GM12878 (cell line): ENCODE results near the gene ALOXE3. TPM values are rescaled to one million over a fixed set of nuclear protein-coding genes. Genes with fewer than 3 reads are reported as not detected.

ENCODE experiments used
- CBFB ChIP-seq: IDR thresholded peaks from 2 replicates; pipeline ENCODE4 v1.6.1; 2016; ENCODE audit warnings: antibody characterized with exemption, low read depth
- CHD2 ChIP-seq: IDR thresholded peaks from 2 replicates; pipeline ENCODE4 v1.6.1; 2011; ENCODE audit warnings: low read depth, low read length, improper control_type of control experiment, borderline replicate concordance
- CREB1 ChIP-seq: IDR thresholded peaks from 2 replicates; pipeline ENCODE4 v1.6.1; 2012; ENCODE audit warnings: low read depth, mild to moderate bottlenecking, inconsistent platforms
- GATAD2B ChIP-seq: fragments of 450-650 bp; conservative IDR thresholded peaks from 2 replicates; pipeline ENCODE4 v1.6.1; 2017; ENCODE audit warnings: low read depth, mild to moderate bottlenecking, moderate library complexity
- IKZF2 ChIP-seq, 2 experiments: fragments of 450-650 bp; IDR thresholded peaks; 2 replicates each; pipeline ENCODE4 v1.6.1; 2017; ENCODE audit warnings: mild to moderate bottlenecking in 2 of 2, moderate library complexity in 2 of 2
- KLF5 ChIP-seq: fragments of 450-650 bp; IDR thresholded peaks from 2 replicates; pipeline ENCODE4 v1.6.1; 2014; ENCODE audit warnings: mild to moderate bottlenecking; ENCODE audit not compliant: partially characterized antibody
- NR2F1 ChIP-seq: fragments of 450-650 bp; conservative IDR thresholded peaks from 2 replicates; pipeline ENCODE4 v1.6.1; 2017; ENCODE audit warnings: mild to moderate bottlenecking
- ZNF274 ChIP-seq: IDR thresholded peaks from one replicate; pipeline ENCODE4 v1.8.0; 2011; ENCODE audit not compliant: insufficient read length, insufficient read depth
- ZZZ3 ChIP-seq: IDR thresholded peaks from 2 replicates; pipeline ENCODE4 v1.6.1; 2011; ENCODE audit warnings: low read depth; ENCODE audit not compliant: control insufficient read depth, insufficient read length
- polyA plus RNA-seq, 11 experiments: library from polyadenylated mRNA; depleted of rRNA in 4 of 11; unstranded in 6 of 11; stranded (reverse) in 5 of 11; fragments of >200 nt; fragmentation: Nextera tagmentation in 4 of 11; fragmentation: Illumina TruSeq in 1 of 11; extraction: Ambion mirVana in 4 of 11; extraction: Trizol in 1 of 11; gene quantifications; 1 replicate in 1 of 11; 2 replicates in 10 of 11; pipeline versions ENCODE4 v1.2.1 to v1.2.3, GENCODE V29; 2011 to 2016; ENCODE audit warnings: inconsistent platforms in 2 of 11, missing spikeins in 2 of 11, low read depth in 1 of 11
- total RNA-seq, 4 experiments: library from RNA; depleted of rRNA in 3 of 4; stranded (reverse); fragments of >200 nt in 3 of 4; fragmentation: Illumina TruSeq in 1 of 4; extraction: Trizol in 1 of 4; gene quantifications; 2 replicates each; pipeline versions ENCODE4 v1.2.1 to v1.2.3, GENCODE V29; 2013 to 2021
- TF ChIP-seq, protein P1 (sequence below): fragments of 450-650 bp; IDR thresholded peaks from 2 replicates; pipeline ENCODE4 v1.6.1; 2017; ENCODE audit warnings: mild to moderate bottlenecking, low read depth, inconsistent platforms; ENCODE audit not compliant: poor library complexity, severe bottlenecking
- TF ChIP-seq, protein P2 (sequence below): fragments of 150-350 bp; IDR thresholded peaks from 2 replicates; pipeline ENCODE4 v1.6.1; 2016; ENCODE audit warnings: low read depth, low read length
- TF ChIP-seq, protein P3 (sequence below): fragments of 450-650 bp; IDR thresholded peaks from 2 replicates; pipeline ENCODE4 v1.6.1; 2018; ENCODE audit warnings: mild to moderate bottlenecking, low read depth, moderate library complexity; ENCODE audit not compliant: partially characterized antibody
- TF ChIP-seq, protein P4 (sequence below): IDR thresholded peaks from 2 replicates; pipeline ENCODE4 v1.6.1; 2011; ENCODE audit warnings: mild to moderate bottlenecking, low read depth, low read length, moderate library complexity; ENCODE audit not compliant: insufficient replicate concordance
- TF ChIP-seq, protein P5 (sequence below): fragments of 450-650 bp; IDR thresholded peaks from 2 replicates; pipeline ENCODE4 v1.6.1; 2016; ENCODE audit warnings: mild to moderate bottlenecking, moderate library complexity, borderline replicate concordance

The ALOXE3 gene
- total and polyA plus RNA-seq, 10 of the 15 experiments (the other 5 are each of a cell fraction or from before 2014, with no cell fraction given) = 0.04 TPM; not detected in 9

DNA sequence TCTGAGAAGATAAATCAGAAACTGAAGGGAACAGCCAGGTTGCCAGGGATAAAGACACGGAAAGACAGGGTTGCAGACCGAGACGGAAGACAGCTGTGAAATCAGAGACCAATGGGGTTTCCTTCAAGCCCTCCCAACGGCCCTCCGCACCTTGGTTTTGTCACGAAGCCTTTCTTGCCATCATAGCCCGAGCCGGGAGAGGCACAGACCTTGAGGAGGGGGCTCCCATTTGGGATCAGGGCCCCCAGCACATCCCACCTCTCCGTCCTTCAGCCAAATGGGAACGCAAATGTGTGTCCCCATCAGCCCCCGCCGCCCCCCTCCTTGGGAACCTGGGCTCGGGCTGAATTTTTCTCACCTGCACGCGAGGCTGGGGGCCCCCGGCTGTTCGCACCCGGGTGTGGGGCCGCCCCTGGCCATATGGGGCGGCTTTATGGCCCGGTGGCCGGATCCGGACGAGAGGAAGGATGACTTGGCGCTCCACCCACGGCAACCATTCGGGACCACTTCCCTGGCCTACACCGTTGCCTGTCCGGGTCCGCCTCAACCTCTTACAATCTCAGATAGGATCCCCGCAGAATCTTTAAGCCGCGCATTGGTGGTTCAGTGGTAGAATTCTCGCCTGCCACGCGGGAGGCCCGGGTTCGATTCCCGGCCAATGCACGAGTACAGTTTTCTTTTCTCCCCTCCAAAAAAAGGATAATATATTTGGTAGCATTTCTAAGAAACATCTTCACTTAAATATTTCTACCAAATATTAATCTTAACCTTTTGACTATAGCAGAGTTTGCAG is 7.0 kb upstream of the ALOXE3 start (continued):
- TF ChIP-seq, protein P1, sequence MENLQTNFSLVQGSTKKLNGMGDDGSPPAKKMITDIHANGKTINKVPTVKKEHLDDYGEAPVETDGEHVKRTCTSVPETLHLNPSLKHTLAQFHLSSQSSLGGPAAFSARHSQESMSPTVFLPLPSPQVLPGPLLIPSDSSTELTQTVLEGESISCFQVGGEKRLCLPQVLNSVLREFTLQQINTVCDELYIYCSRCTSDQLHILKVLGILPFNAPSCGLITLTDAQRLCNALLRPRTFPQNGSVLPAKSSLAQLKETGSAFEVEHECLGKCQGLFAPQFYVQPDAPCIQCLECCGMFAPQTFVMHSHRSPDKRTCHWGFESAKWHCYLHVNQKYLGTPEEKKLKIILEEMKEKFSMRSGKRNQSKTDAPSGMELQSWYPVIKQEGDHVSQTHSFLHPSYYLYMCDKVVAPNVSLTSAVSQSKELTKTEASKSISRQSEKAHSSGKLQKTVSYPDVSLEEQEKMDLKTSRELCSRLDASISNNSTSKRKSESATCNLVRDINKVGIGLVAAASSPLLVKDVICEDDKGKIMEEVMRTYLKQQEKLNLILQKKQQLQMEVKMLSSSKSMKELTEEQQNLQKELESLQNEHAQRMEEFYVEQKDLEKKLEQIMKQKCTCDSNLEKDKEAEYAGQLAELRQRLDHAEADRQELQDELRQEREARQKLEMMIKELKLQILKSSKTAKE = peak; percentile 85
- TF ChIP-seq, protein P2, sequence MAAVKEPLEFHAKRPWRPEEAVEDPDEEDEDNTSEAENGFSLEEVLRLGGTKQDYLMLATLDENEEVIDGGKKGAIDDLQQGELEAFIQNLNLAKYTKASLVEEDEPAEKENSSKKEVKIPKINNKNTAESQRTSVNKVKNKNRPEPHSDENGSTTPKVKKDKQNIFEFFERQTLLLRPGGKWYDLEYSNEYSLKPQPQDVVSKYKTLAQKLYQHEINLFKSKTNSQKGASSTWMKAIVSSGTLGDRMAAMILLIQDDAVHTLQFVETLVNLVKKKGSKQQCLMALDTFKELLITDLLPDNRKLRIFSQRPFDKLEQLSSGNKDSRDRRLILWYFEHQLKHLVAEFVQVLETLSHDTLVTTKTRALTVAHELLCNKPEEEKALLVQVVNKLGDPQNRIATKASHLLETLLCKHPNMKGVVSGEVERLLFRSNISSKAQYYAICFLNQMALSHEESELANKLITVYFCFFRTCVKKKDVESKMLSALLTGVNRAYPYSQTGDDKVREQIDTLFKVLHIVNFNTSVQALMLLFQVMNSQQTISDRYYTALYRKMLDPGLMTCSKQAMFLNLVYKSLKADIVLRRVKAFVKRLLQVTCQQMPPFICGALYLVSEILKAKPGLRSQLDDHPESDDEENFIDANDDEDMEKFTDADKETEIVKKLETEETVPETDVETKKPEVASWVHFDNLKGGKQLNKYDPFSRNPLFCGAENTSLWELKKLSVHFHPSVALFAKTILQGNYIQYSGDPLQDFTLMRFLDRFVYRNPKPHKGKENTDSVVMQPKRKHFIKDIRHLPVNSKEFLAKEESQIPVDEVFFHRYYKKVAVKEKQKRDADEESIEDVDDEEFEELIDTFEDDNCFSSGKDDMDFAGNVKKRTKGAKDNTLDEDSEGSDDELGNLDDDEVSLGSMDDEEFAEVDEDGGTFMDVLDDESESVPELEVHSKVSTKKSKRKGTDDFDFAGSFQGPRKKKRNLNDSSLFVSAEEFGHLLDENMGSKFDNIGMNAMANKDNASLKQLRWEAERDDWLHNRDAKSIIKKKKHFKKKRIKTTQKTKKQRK = no peak
- TF ChIP-seq CBFB (peak; percentile 65; the same call in 1 of the 2 replicates), KLF5 (peak; percentile 29), ZZZ3 (no peak), NR2F1 (0 out of 2 replicates have a peak, but pooled peaks have one; percentile 20), CREB1 (0 out of 2 replicates have a peak, but pooled peaks have one; percentile 18), GATAD2B (peak; percentile 40; the same call in 1 of the 2 replicates), CHD2 (no peak), ZNF274 (no peak), IKZF2 (IDR thresholded peaks at IDR 0.05) (peak; percentile 30 to 34; a peak in 2 of 4 replicates)
- TF ChIP-seq, protein P3, sequence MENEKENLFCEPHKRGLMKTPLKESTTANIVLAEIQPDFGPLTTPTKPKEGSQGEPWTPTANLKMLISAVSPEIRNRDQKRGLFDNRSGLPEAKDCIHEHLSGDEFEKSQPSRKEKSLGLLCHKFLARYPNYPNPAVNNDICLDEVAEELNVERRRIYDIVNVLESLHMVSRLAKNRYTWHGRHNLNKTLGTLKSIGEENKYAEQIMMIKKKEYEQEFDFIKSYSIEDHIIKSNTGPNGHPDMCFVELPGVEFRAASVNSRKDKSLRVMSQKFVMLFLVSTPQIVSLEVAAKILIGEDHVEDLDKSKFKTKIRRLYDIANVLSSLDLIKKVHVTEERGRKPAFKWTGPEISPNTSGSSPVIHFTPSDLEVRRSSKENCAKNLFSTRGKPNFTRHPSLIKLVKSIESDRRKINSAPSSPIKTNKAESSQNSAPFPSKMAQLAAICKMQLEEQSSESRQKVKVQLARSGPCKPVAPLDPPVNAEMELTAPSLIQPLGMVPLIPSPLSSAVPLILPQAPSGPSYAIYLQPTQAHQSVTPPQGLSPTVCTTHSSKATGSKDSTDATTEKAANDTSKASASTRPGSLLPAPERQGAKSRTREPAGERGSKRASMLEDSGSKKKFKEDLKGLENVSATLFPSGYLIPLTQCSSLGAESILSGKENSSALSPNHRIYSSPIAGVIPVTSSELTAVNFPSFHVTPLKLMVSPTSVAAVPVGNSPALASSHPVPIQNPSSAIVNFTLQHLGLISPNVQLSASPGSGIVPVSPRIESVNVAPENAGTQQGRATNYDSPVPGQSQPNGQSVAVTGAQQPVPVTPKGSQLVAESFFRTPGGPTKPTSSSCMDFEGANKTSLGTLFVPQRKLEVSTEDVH = peak; percentile 56
- TF ChIP-seq, protein P4, sequence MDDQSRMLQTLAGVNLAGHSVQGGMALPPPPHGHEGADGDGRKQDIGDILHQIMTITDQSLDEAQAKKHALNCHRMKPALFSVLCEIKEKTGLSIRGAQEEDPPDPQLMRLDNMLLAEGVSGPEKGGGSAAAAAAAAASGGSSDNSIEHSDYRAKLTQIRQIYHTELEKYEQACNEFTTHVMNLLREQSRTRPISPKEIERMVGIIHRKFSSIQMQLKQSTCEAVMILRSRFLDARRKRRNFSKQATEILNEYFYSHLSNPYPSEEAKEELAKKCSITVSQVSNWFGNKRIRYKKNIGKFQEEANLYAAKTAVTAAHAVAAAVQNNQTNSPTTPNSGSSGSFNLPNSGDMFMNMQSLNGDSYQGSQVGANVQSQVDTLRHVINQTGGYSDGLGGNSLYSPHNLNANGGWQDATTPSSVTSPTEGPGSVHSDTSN = peak; percentile 29
- TF ChIP-seq, protein P5, sequence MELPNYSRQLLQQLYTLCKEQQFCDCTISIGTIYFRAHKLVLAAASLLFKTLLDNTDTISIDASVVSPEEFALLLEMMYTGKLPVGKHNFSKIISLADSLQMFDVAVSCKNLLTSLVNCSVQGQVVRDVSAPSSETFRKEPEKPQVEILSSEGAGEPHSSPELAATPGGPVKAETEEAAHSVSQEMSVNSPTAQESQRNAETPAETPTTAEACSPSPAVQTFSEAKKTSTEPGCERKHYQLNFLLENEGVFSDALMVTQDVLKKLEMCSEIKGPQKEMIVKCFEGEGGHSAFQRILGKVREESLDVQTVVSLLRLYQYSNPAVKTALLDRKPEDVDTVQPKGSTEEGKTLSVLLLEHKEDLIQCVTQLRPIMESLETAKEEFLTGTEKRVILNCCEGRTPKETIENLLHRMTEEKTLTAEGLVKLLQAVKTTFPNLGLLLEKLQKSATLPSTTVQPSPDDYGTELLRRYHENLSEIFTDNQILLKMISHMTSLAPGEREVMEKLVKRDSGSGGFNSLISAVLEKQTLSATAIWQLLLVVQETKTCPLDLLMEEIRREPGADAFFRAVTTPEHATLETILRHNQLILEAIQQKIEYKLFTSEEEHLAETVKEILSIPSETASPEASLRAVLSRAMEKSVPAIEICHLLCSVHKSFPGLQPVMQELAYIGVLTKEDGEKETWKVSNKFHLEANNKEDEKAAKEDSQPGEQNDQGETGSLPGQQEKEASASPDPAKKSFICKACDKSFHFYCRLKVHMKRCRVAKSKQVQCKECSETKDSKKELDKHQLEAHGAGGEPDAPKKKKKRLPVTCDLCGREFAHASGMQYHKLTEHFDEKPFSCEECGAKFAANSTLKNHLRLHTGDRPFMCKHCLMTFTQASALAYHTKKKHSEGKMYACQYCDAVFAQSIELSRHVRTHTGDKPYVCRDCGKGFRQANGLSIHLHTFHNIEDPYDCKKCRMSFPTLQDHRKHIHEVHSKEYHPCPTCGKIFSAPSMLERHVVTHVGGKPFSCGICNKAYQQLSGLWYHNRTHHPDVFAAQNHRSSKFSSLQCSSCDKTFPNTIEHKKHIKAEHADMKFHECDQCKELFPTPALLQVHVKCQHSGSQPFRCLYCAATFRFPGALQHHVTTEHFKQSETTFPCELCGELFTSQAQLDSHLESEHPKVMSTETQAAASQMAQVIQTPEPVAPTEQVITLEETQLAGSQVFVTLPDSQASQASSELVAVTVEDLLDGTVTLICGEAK = peak; percentile 86
